NCI-H2196 treated with DMSO at 0.1 percent for 48 hours (cell line): ENCODE measurements around the gene SNUPN.

ENCODE experiments used
- DNase-seq: peaks from one replicate; lab custom pipeline; 2025; ENCODE audit not compliant: unreplicated experiment; lab: John Stamatoyannopoulos, UW

Gene SNUPN

GRCh38 chr15:75625542-75626347 is at the start of gene SNUPN:
TSS of gene SNUPN (minus strand) at chr15:75625725. CDS start at chr15:75621051, 4,674 bp downstream.
- peak; percentile 57 for DNase-seq

GRCh38 chr15:75674366-75674765 is 48.8 kb upstream of the SNUPN start:
- no peak for DNase-seq

GRCh38 chr15:75673426-75674235 is 48.1 kb upstream of the SNUPN start:
- DNase-seq = no peak

- no peak for DNase-seq
These were observed 47.3 kb upstream of the SNUPN start for GRCh38 chr15:75672646-75673425.

GRCh38 chr15:75671730-75672602 is 46.4 kb upstream of the SNUPN start:
- no peak for DNase-seq

- no peak for DNase-seq
These were observed 44.3 kb upstream of the SNUPN start for GRCh38 chr15:75669879-75670212.

- no peak for DNase-seq
These were observed 43.8 kb upstream of the SNUPN start for GRCh38 chr15:75669191-75669878.

GRCh38 chr15:75666823-75667501 is 41.4 kb upstream of the SNUPN start:
- DNase-seq = no peak

GRCh38 chr15:75663931-75664421 is 38.5 kb upstream of the SNUPN start:
- no peak for DNase-seq

GRCh38 chr15:75662823-75663519 is 37.4 kb upstream of the SNUPN start:
- no peak for DNase-seq

GRCh38 chr15:75661756-75662140 is 36.2 kb upstream of the SNUPN start:
- no peak for DNase-seq

- no peak for DNase-seq
These were observed 35.7 kb upstream of the SNUPN start for GRCh38 chr15:75661100-75661755.

GRCh38 chr15:75659928-75660645 is 34.6 kb upstream of the SNUPN start:
- DNase-seq = no peak

GRCh38 chr15:75659141-75659771 is 33.7 kb upstream of the SNUPN start:
- DNase-seq = no peak

- DNase-seq = no peak
These were observed 31.3 kb upstream of the SNUPN start for GRCh38 chr15:75656813-75657212.

- DNase-seq = no peak
These were observed 30.8 kb upstream of the SNUPN start for GRCh38 chr15:75656331-75656730.

GRCh38 chr15:75655931-75656330 is 30.4 kb upstream of the SNUPN start:
- DNase-seq = no peak
